HUES64 (cell line): ENCODE data around the gene SERPINB6.

Experiments
- H3K27ac ChIP-seq: 2 replicates; pipeline ENCODE4 v1.7.0; 2013; ENCODE audit warnings: low read depth, low read length, inconsistent platforms
- H3K27me3 ChIP-seq: 2 replicates; pipeline ENCODE4 v1.6.1; 2013; ENCODE audit warnings: mild to moderate bottlenecking, low read length; ENCODE audit not compliant: insufficient read depth
- H3K36me3 ChIP-seq: 2 replicates; pipeline ENCODE4 v1.6.1; 2013; ENCODE audit warnings: mild to moderate bottlenecking, low read length; ENCODE audit not compliant: insufficient read depth
- H3K4me1 ChIP-seq: 2 replicates; pipeline ENCODE4 v1.6.1; 2013; ENCODE audit warnings: mild to moderate bottlenecking, low read length, moderate library complexity; ENCODE audit not compliant: insufficient read depth
- H3K4me3 ChIP-seq: 2 replicates; pipeline ENCODE4 v1.5.1; 2013; ENCODE audit warnings: mild to moderate bottlenecking, low read length, moderate library complexity
- H3K9ac ChIP-seq: 2 replicates; pipeline ENCODE4 v1.6.1; 2013; ENCODE audit warnings: mild to moderate bottlenecking, low read depth, low read length
- H3K9me3 ChIP-seq: 2 replicates; pipeline ENCODE4 v1.6.1; 2013; ENCODE audit warnings: low read depth, low read length; ENCODE audit not compliant: insufficient read depth
- WGBS: fragments of 150-250, 120-280 bp; methylation state at CpG from one replicate; pipeline ENCODE4 v1.1.7; 2013; ENCODE audit warnings: missing lambda C conversion rate; 5-methylcytosine and 5-hydroxymethylcytosine counted together

SERPINB6 gene

DNA sequence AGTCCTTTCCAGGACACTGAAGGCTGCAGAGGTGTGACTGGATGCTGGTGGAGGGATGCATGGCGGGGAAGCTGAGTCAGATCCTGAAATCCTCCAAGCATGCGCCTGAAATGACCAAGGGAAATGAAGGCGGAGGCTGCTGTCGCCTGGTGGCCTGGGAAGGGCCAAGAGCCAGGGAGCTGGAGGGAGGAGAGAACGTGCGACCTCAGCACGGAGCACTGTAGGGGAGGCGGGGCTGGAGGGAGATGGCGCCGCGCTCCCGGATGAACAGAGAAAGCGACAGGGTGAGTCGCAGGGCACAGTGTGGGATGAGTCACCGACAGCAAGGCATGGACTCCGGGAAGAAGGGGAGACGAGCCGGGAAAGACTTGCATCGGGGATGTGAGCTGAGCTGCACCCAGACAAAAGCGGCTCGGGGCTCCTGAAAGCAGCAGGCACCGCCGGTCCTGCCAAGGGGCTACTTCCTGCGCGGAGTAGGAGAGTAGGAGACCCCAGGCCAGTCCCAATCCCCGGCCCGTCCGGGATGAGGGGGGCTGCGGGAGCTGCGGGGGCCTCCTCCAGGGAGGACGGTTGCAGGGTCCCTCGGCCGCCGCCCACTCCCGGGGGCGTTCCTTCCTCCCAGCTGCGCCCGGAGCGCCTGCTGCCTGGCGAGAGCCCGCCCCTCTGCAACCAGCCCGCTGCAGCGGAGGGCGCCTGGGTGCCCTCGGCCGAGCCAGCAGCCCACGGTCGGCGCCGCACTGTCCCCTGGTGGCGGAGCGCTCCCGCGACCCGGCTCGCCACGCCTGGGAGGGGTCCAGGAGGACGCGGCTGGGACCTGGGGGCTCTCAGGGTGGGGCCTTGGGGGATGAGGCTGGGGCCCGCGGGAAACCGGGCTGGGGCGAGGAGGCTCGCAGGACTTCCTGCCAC is 17.3 kb upstream of the SERPINB6 start:
- under 1% methylated on average over 64 of the region's 64 CpGs for WGBS

DNA sequence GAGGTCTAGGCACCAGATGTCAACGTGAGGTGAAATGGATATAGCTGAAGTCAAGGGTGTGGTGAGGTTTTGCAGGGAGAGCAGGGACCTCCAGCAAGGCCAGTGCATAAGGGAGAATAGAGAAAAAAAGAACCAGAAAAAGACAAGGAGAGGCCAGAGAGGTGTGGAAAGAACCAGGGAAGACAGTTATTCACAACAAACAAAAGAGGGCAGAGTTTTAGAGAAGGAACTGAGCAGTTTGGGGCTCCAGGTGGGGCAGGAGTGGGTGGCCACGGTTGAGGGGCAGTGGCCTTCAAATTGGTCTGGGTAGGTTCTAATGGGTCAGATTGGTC is 16.7 kb upstream of the SERPINB6 start:
- no peaks in the 10 kb centered on the region for H3K27me3 ChIP-seq
- H3K9ac ChIP-seq, result peak overlapping the region; percentile 86; the same call in 1 of the 2 replicates
- H3K4me3 ChIP-seq, result peak overlapping the region; percentile 59
- H3K4me1 ChIP-seq, result peaks cover 29% of the 10 kb centered on the region
- peak overlapping the region; percentile 98 for H3K27ac ChIP-seq
- H3K9me3 ChIP-seq, result no peaks in the 10 kb centered on the region
- H3K36me3 ChIP-seq, result no peaks in the 10 kb centered on the region
- 28% methylated on average over 2 of the region's 2 CpGs for WGBS

More for the DNA sequence above, 17.3 kb upstream of the SERPINB6 start:
- H3K4me3 ChIP-seq, result peak overlapping the region; percentile 59
- H3K9ac ChIP-seq, result peak overlapping the region; percentile 86
- H3K36me3 ChIP-seq, result no peaks in the 10 kb centered on the region
- H3K27me3 ChIP-seq, result no peaks in the 10 kb centered on the region
- no peaks in the 10 kb centered on the region for H3K9me3 ChIP-seq
- peaks cover 29% of the 10 kb centered on the region for H3K4me1 ChIP-seq
- H3K27ac ChIP-seq, result peak overlapping the region; percentile 98

DNA sequence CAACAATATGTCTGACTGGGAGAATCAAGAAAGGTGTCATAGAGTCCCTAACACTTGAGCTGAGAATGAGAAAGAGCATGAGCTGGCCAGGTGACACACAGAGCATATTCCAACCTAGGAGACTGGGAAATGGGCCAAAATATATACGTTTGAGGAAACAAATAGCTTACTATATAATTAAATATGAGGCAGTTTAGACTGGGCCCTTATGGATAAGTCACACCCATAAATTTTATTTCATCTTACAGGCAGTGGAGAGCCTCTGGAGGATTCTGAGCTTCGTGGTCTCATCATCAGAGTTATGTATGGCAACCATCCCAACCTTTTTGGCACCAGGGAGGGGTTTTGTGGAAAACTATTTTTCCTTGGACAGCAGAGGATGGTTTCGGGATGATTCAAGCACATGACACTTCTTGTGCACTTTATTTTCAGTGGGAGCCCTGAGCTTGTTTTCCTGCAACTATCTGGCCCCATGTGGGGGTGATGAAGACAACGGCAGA is 15.4 kb upstream of the SERPINB6 start:
- no peak overlapping the region for H3K27ac ChIP-seq
- peaks cover 29% of the 10 kb centered on the region for H3K4me1 ChIP-seq
- WGBS, result 83% methylated on average over 4 of the region's 4 CpGs
- no peaks in the 10 kb centered on the region for H3K9me3 ChIP-seq
- H3K4me3 ChIP-seq, result no peak overlapping the region
- H3K9ac ChIP-seq, result no peak overlapping the region
- no peaks in the 10 kb centered on the region for H3K36me3 ChIP-seq
- H3K27me3 ChIP-seq, result no peaks in the 10 kb centered on the region

DNA sequence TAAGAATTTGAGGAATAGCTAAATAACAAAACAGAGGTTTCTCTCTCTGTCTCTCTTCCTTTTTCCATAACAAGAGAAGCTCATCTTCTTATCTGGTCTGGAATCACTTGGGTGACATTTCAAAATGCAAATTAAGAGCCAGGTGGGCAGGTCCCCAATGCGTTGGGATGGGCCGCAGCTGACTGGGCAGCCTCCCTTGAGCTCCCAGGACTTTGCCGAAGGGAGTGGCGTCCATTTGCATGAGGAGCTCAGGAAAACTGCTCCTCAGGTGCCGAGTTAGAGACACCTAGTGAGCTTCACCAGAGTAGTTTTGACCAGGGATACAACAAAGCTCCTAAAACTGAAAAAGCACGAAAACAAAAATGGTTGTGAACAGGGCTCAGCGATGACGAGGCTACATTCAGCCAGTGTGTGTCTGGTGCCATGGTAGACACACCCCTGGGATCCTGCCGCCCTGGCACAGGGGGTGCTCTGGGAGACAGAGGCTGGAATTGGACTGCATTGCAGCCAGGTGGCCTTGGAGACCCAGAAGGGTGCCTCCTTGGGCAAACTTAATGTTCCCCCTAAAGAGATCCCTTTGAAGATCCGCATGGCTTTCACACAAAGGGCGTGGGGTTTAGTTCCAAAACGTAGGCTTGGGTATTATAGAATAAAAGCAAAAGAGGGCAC is 13.5 kb upstream of the SERPINB6 start:
- Histone ChIP-seq H3K4me3 (no peak overlapping the region), H3K9ac (no peak overlapping the region), H3K27ac (peak overlapping the region; percentile 34; the same call in 1 of the 2 replicates), H3K36me3 (no peaks in the 10 kb centered on the region), H3K4me1 (peaks cover 14% of the 10 kb centered on the region), H3K27me3 (no peaks in the 10 kb centered on the region), H3K9me3 (no peaks in the 10 kb centered on the region)
- 42% methylated on average over 12 of the region's 12 CpGs for WGBS

DNA sequence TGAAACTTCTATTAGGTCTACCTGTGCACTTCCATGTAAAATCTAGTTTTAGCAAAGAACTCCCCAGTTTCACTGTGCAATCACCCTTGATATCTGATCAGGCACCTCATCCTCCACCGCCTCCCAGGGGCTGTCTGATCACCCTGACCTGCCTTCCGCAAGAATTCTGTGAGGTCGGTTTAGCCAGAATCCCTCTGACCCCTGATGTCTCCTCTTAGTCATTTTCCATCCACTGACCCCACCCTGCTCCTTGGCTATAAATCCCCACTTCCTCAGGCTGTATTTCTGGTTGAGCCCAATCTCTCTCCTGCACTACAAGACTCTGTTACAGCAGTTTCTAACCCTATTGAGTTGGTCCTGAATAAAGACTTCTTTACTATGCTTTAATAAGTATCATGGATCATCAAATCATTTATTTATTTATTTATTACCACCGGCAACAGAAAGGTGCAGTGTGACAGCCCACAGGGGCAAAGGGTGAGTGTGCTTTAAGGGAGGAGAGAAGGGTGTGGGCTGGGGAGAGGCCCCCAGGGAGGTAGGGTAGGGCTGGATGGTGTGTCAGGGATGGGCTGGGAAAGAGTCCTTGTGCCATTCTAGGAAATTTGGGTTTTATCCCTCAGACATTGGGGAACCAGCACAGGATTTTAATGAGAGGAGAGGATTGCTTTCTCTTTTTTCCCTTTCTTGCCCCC is 11.2 kb upstream of the SERPINB6 start:
- no peak overlapping the region for H3K9ac ChIP-seq
- WGBS, result 83% methylated on average over 4 of the region's 4 CpGs
- H3K4me1 ChIP-seq, result peaks cover 16% of the 10 kb centered on the region
- no peak overlapping the region for H3K27ac ChIP-seq
- no peaks in the 10 kb centered on the region for H3K36me3 ChIP-seq
- no peak overlapping the region for H3K4me3 ChIP-seq
- no peaks in the 10 kb centered on the region for H3K27me3 ChIP-seq
- no peaks in the 10 kb centered on the region for H3K9me3 ChIP-seq

DNA sequence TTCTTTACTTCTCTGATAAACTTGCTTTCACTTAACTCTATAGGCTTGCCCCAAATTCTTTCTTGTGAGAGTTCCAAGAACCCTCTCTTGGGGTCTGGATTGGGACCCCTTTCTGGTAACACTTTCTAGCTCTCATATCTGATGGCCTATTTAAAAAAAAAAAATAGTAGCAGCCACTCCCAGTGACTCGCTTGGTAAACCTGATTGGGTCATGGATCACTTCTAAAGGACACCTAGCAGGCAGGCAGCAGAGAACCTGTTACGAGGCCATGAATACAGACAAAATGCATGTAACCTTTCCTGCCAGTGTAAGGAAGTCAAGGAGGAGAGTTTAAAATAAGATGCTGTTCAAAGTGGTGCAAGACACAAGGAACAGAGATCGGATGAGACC is 9.1 kb upstream of the SERPINB6 start:
- no peak overlapping the region for H3K9ac ChIP-seq

DNA sequence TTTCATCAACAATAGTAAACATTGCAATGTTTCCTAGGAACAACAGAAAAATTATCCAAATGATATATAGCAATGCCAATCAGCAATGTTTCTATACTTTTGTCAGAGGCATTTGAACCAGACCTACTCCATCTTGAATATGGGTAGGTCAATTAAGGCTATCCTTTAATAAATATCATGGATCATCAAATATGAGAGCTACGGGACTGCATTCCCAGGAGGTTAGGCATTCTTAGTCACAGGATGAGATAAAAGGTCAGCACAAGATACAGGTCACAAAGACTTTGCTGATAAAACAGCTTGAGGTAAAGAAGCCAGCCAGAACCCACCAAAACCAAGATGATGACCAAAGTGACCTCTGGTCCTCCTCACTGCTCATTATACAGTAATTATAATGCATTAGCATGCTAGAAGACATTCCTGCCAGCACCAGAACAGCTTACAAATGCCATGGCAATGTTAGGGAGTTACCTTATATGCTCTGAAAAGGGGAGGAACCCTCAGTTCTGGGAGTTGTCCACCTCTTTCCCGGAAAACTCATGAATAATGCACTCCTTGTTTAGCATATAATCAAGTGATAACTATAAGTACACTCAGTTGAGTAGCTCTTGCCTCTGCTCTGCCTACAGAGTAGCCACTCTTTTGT is 8.6 kb upstream of the SERPINB6 start:
- H3K9ac ChIP-seq, result no peak overlapping the region
- WGBS, result 85% methylated on average over 2 of the region's 2 CpGs
- peaks cover 24% of the 10 kb centered on the region for H3K4me1 ChIP-seq
- H3K9me3 ChIP-seq, result no peaks in the 10 kb centered on the region
- H3K36me3 ChIP-seq, result no peaks in the 10 kb centered on the region
- no peaks in the 10 kb centered on the region for H3K27me3 ChIP-seq
- no peak overlapping the region for H3K4me3 ChIP-seq
- no peak overlapping the region for H3K27ac ChIP-seq

More for the DNA sequence above, 9.1 kb upstream of the SERPINB6 start:
- peaks cover 28% of the 10 kb centered on the region for H3K4me1 ChIP-seq
- H3K4me3 ChIP-seq, result no peak overlapping the region
- H3K27me3 ChIP-seq, result no peaks in the 10 kb centered on the region
- WGBS, result 83% methylated on average over 3 of the region's 3 CpGs
- no peaks in the 10 kb centered on the region for H3K36me3 ChIP-seq
- no peaks in the 10 kb centered on the region for H3K9me3 ChIP-seq
- no peak overlapping the region for H3K27ac ChIP-seq

DNA sequence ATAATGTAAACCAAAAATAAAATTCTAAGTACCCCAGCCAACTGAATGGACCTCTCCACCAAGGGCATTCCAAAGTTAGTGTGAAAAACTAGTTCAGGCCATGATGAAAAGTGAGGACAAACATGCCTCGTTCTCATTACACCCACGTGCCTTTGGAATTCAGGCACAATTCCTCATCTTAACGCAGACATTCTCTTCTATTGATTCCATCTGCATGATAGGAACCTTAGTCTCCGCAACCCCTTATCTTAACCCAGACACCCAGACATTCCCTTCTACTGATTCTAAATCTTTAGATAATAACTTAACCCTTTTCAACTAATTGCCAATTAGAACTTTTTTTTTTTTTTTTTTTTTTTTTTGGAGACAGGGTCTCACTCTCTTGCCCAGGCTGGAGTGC is 7.6 kb upstream of the SERPINB6 start:
- H3K27ac ChIP-seq, result no peak overlapping the region
- H3K27me3 ChIP-seq, result no peaks in the 10 kb centered on the region
- H3K9ac ChIP-seq, result no peak overlapping the region
- H3K36me3 ChIP-seq, result no peaks in the 10 kb centered on the region
- H3K4me3 ChIP-seq, result no peak overlapping the region
- no peaks in the 10 kb centered on the region for H3K9me3 ChIP-seq
- WGBS, result 80% methylated on average over 4 of the region's 4 CpGs
- H3K4me1 ChIP-seq, result peaks cover 19% of the 10 kb centered on the region; the same call in 1 of the 2 replicates

DNA sequence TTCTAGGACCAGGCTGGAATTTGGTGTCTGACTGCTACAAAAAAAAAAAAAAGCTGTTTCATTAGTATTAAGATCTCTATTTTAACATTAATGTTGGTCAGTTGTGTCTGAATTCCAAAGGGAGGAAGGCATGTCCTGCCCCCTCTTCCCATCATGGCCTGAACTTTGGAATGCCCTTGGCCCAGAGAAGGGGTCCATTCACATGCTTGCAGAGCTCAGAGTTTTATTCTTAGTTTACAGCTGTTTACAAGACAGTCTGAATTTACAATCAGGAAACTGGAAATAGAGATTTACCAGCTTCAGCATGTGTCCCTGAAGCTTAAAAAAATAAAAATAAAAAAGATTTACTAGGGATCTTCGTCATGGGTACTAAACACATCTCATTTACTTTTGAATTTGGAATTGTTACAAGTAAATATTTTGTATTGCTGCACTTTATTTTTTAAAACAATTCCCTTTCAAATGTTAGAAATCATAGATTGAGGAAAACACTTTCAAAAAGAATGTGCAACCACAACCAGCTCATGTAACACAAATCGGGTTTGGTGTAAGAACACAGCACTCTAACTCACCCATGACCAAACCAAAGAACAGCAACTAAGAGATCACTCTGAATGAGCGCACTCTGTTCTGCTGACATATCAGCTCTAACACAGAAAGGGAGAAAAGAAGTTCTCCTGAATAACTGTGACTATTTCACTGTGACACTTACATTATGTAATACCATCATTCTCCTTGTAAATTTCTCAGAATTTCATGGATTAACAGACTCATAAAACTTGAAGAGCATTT is 6.6 kb upstream of the SERPINB6 start:
- no peak overlapping the region for H3K9ac ChIP-seq
- H3K4me3 ChIP-seq, result no peak overlapping the region
- no peak overlapping the region for H3K27ac ChIP-seq
- H3K27me3 ChIP-seq, result no peaks in the 10 kb centered on the region
- H3K4me1 ChIP-seq, result peaks cover 19% of the 10 kb centered on the region; the same call in 1 of the 2 replicates
- no peaks in the 10 kb centered on the region for H3K9me3 ChIP-seq
- H3K36me3 ChIP-seq, result no peaks in the 10 kb centered on the region
- WGBS, result 93% methylated on average over 2 of the region's 3 CpGs

DNA sequence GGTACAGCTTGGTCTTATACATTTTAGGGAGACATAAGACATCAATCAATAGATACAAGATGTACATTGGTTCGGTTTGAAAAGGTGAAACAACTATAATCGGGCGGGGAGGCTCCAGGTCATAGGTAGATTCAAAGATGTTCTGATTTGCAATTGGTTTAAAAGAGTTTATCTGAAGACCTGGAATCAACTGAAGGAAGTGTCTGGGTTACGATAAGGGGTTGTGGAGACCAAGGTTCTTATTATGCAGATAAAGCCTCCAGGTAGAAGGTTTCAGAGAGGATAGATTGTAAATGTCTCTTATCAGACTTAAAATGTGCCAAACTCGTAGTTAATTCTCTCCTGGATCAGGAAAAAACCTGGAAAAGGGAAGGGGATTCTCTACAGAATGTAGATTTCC is 5.9 kb upstream of the SERPINB6 start:
- H3K27me3 ChIP-seq, result peaks cover 3% of the 10 kb centered on the region; the same call in 1 of the 2 replicates
- no peak overlapping the region for H3K9ac ChIP-seq
- peaks cover 19% of the 10 kb centered on the region; the same call in 1 of the 2 replicates for H3K4me1 ChIP-seq
- no peaks in the 10 kb centered on the region for H3K36me3 ChIP-seq
- WGBS, result 76% methylated on average over 5 of the region's 5 CpGs
- H3K4me3 ChIP-seq, result no peak overlapping the region
- H3K27ac ChIP-seq, result no peak overlapping the region
- no peaks in the 10 kb centered on the region for H3K9me3 ChIP-seq
